ENCODE measurements around the gene GINS2.

Gene GINS2

GRCh38 chr16:85660843-85661739 lies 27.7 kb downstream of the GINS2 start:
- DNase-seq (ENCODE audit: low read depth): no peak
- H3K4me3 ChIP-seq (ENCODE audit: low read length): no peak overlapping the region
- no peak for TF ChIP-seq CTCF (conservative IDR thresholded peaks at IDR 0.05; ENCODE audit: low read length)

GRCh38 chr16:85659805-85660511 lies 28.8 kb downstream of the GINS2 start:
- DNase-seq (ENCODE audit: low read depth): peak; percentile 40
- H3K4me3 ChIP-seq (ENCODE audit: low read length): no peak overlapping the region
- TF ChIP-seq CTCF (conservative IDR thresholded peaks at IDR 0.05; ENCODE audit: low read length): peak; percentile 83

- H3K4me3 ChIP-seq (ENCODE audit: low read length): no peak overlapping the region
- DNase-seq (ENCODE audit: low read depth): no peak
- TF ChIP-seq CTCF (conservative IDR thresholded peaks at IDR 0.05; ENCODE audit: low read length): no peak
These were observed 29.4 kb downstream of the GINS2 start for GRCh38 chr16:85659336-85659735.

GRCh38 chr16:85658504-85659326 lies 30.0 kb downstream of the GINS2 start:
- no peak for TF ChIP-seq CTCF (conservative IDR thresholded peaks at IDR 0.05; ENCODE audit: low read length)
- no peak for DNase-seq (ENCODE audit: low read depth)
- H3K4me3 ChIP-seq (ENCODE audit: low read length): no peak overlapping the region

- TF ChIP-seq CTCF (conservative IDR thresholded peaks at IDR 0.05; ENCODE audit: low read length): no peak
- no peak for DNase-seq (ENCODE audit: low read depth)
These were observed 30.8 kb downstream of the GINS2 start for GRCh38 chr16:85657996-85658395.

GRCh38 chr16:85657267-85657650 lies 31.5 kb downstream of the GINS2 start:
- no peak overlapping the region for H3K4me3 ChIP-seq (ENCODE audit: low read length)
- DNase-seq (ENCODE audit: low read depth): no peak
- no peak for TF ChIP-seq CTCF (conservative IDR thresholded peaks at IDR 0.05; ENCODE audit: low read length)

More at GRCh38 chr16:85657996-85658395, 30.8 kb downstream of the GINS2 start:
- no peak overlapping the region for H3K4me3 ChIP-seq (ENCODE audit: low read length)
